Breast epithelium (tissue), 4 donors: Measurements from ENCODE around the gene TM4SF4. TPM values are rescaled to one million over a fixed set of nuclear protein-coding genes. Genes with fewer than 3 reads are reported as not detected.

ENCODE experiments used
- DNase-seq, 2 donors: peaks; one replicate each; pipeline ENCODE4 v3.0.0-alpha.2; 2019; ENCODE audit warnings: low spot score in 2 of 2
- H3K27ac ChIP-seq, 2 donors: fragments of 200-600 bp; sonication (generic) in 1 of 2; one replicate each; pipeline ENCODE4 v1.5.1; 2016 to 2019; ENCODE audit warnings: mild to moderate bottlenecking in 1 of 2
- H3K27me3 ChIP-seq, 2 donors: fragments of 200-600 bp; sonication (generic) in 1 of 2; one replicate each; pipeline versions ENCODE4 v1.5.1 to v1.6.0; 2017 to 2019; ENCODE audit warnings: control low read depth in 1 of 2, mild to moderate bottlenecking in 1 of 2
- H3K36me3 ChIP-seq: fragments of 200-600 bp; one replicate; pipeline ENCODE4 v1.5.1; 2019
- H3K4me1 ChIP-seq, 2 donors: fragments of 200-600 bp; sonication (generic); one replicate each; pipeline ENCODE4 v1.5.1; 2016 to 2019; ENCODE audit warnings: control low read depth in 1 of 2
- H3K4me3 ChIP-seq, 3 donors: fragments of 200-600 bp; sonication (generic); 1 replicate in 2 of 3; 2 replicates in 1 of 3; pipeline ENCODE4 v1.5.1; 2016 to 2019; ENCODE audit warnings: mild to moderate bottlenecking in 3 of 3, moderate library complexity in 2 of 3
- H3K9me3 ChIP-seq, 2 donors: fragments of 200-600 bp; sonication (generic) in 1 of 2; one replicate each; pipeline ENCODE4 v1.5.1; 2016 to 2019; ENCODE audit warnings: control low read depth in 1 of 2
- CTCF ChIP-seq, 3 donors: fragments of 450-650 bp; IDR thresholded peaks; one replicate each; pipeline ENCODE4 v1.5.1; 2016 to 2017; ENCODE audit warnings: antibody characterized with exemption in 3 of 3, mild to moderate bottlenecking in 3 of 3, moderate library complexity in 3 of 3
- POLR2A ChIP-seq: fragments of 450-650 bp; IDR thresholded peaks from one replicate; pipeline ENCODE4 v1.6.1; 2016; ENCODE audit warnings: antibody characterized with exemption, mild to moderate bottlenecking, moderate library complexity
- POLR2AphosphoS5 ChIP-seq, 3 donors: sonication (generic); formaldehyde crosslinking; IDR thresholded peaks; one replicate each; pipeline ENCODE4 v1.6.1; 2017; ENCODE audit warnings: antibody characterized with exemption in 3 of 3
- intact Hi-C: fragments of 100-400 bp; cut with DNase I; formaldehyde crosslinking; loops from one replicate; pipeline ENCODE4 v1.15.1; 2023; ENCODE audit warnings: low total_unique reads
- total RNA-seq, 3 donors: library from RNA; depleted of rRNA; stranded (reverse); fragments of >200 nt; gene quantifications; one replicate each; pipeline ENCODE4 v1.1.0, GENCODE V29; 2016

TM4SF4 gene
- total RNA-seq, 3 donors from 2014 or later, result 1.6 TPM; not detected in 2

- no peaks in the 10 kb centered on the region for H3K9me3 ChIP-seq
- H3K4me1 ChIP-seq, result no peaks in the 10 kb centered on the region
- intact Hi-C loops, result no loop called here
- no peak overlapping the region for H3K27ac ChIP-seq
- TF ChIP-seq POLR2A (no peak), POLR2AphosphoS5 (IDR thresholded peaks at IDR 0.05) (no peak), CTCF (IDR thresholded peaks at IDR 0.05) (no peak)
- H3K4me3 ChIP-seq, result no peak overlapping the region
- no peaks in the 10 kb centered on the region for H3K27me3 ChIP-seq
- no peak for DNase-seq
- no peaks in the 10 kb centered on the region for H3K36me3 ChIP-seq
Measured at GRCh38 chr3:149432149-149432548, 42.3 kb upstream of the TM4SF4 start.

- no peak for TF ChIP-seq POLR2AphosphoS5 (IDR thresholded peaks at IDR 0.05)
- no peak for TF ChIP-seq POLR2A
- no peak for TF ChIP-seq CTCF (IDR thresholded peaks at IDR 0.05)
- no peak for DNase-seq
- H3K36me3 ChIP-seq, result no peaks in the 10 kb centered on the region
- H3K4me3 ChIP-seq, result no peak overlapping the region
- intact Hi-C loops, result no loop called here
- H3K9me3 ChIP-seq, result no peaks in the 10 kb centered on the region
- H3K27me3 ChIP-seq, result no peaks in the 10 kb centered on the region
- H3K27ac ChIP-seq, result no peak overlapping the region
- H3K4me1 ChIP-seq, result no peaks in the 10 kb centered on the region
Measured at GRCh38 chr3:149435996-149436885, 38.3 kb upstream of the TM4SF4 start.

GRCh38 chr3:149437286-149437685 lies 37.2 kb upstream of the TM4SF4 start:
- no peak for DNase-seq
- intact Hi-C loops, result no loop called here
- Histone ChIP-seq H3K4me3 (no peak overlapping the region), H3K36me3 (no peaks in the 10 kb centered on the region), H3K27ac (no peak overlapping the region), H3K27me3 (no peaks in the 10 kb centered on the region), H3K9me3 (no peaks in the 10 kb centered on the region), H3K4me1 (no peaks in the 10 kb centered on the region)
- TF ChIP-seq CTCF (IDR thresholded peaks at IDR 0.05) (no peak), POLR2AphosphoS5 (IDR thresholded peaks at IDR 0.05) (no peak), POLR2A (no peak)

GRCh38 chr3:149437710-149438109 lies 36.8 kb upstream of the TM4SF4 start:
- DNase-seq, result no peak
- intact Hi-C loops, result no loop called here
- H3K27me3 ChIP-seq, result no peaks in the 10 kb centered on the region

More at GRCh38 chr3:149437710-149438109, 36.8 kb upstream of the TM4SF4 start:
- no peak overlapping the region for H3K4me3 ChIP-seq
- H3K27ac ChIP-seq, result no peak overlapping the region
- H3K4me1 ChIP-seq, result peaks cover 0 to 3% of the 10 kb centered on the region in 2 donors
- TF ChIP-seq POLR2A (no peak), CTCF (IDR thresholded peaks at IDR 0.05) (no peak)
- H3K36me3 ChIP-seq, result no peaks in the 10 kb centered on the region
- H3K9me3 ChIP-seq, result no peaks in the 10 kb centered on the region
